GM18520 (cell line): ENCODE measurements around the gene FGF5.
A peak's percentile ranks its signal among the peaks of the same experiment; 100 is the strongest.

Source experiments
- ATAC-seq: cut with Tn5 transposase; IDR thresholded peaks from one replicate; pipeline ENCODE4 v1.9.1; 2021; ENCODE audit not compliant: unreplicated experiment

The FGF5 gene

DNA sequence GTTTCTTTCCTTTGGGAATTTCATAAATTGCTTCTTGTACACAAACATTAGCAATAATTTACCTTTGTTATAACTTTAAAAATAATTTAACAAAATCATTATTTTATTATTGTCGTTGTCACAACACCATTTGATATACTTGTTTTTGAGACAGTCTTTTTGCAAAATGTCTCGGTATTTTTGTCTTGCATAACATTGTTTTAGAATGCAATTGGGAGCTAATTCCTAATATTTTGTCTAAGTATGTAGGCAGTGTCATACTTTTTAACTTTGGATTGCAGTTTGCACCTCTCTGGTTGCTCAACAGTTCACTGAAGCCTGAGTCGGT, 68.7 kb downstream of the FGF5 start:
- ATAC-seq, result no peak

DNA sequence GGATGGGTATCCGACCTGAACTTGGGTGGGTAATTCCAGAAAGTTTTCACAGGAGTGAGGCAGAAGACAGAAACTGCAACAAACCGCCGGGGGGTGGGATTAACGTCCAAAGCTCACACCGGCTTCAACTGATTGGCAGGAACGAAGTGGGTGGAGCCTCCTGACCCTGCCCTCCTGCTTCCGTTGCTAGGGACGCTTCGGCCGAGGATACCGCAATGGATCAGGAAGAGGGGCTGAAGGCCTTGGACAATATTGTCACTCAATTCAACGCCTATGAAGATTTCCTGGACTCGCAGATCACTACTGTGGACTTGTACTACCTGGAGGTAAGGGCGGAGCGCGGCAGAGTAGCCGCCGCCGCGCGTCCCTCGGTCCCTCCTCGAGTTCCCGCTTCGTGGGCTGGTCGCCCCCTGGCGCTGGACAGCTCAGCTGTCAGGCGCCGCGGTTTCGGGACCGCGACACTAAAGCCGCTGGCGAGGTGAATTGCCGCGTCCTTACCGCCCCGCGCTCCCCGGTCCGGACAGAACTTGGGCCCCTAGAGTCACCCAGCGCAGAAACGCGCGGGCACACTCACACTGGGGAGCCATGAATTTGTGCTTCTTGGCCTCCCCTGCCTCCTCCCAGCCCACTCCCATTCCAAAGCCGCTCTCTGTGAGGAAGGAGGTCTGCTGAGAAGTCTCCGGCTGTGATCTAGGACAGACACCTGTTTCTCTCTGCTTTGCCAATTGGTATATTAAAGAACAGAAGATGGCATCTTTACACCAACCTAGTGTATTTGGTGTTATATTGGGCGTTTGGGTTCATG, 69.3 kb downstream of the FGF5 start, which contains the start of gene CFAP299:
Gene CFAP299 (plus strand): TSS at position 177 of the 805 bp plus-strand sequence.
- ATAC-seq, result peak; percentile 95

DNA sequence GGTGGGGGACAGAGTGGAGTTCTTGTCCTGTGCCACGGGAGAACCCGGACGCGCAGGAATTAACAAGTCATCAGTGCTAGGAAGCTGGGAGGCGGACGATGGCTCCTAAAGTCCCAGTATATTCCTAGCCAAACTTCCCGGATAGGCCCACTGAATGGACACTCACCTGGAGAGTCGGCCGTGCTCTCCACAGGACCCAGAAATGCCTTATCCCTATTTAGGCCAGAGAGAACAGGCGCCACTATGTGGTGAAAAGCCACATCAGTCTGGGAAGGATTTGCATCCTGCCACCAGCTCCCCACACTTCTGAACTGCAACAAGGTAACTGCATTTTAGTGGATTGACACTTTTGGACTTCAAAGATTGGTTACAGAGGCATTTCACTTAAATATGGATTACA, 70.1 kb downstream of the FGF5 start:
- ATAC-seq, result no peak

DNA sequence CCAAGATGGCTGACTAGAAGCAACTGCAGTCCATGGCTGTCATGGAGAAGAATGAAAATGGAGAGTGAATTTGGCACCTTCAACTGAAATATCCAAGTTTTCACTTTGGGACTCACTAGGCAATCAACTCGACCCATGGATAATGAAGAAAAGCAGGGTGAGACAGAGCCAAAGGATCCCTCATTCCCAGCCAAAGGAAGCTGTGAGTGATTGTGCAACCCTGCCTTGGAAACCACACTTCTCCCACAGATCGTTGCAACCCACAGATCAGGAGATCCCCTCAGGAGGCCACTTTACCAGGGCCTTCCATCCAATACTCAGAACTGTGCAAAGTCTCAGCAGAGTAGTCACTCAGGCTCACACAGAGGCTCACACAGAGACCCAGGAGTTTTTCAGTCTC, 73.6 kb downstream of the FGF5 start:
- ATAC-seq, result no peak
